CD8-positive, alpha-beta memory T cell (primary cell): ENCODE results near the gene NEDD8. TPM values are rescaled to one million over a fixed set of nuclear protein-coding genes. Genes with fewer than 3 reads are reported as not detected.
A peak's percentile ranks its signal among the peaks of the same experiment; 100 is the strongest.

ENCODE experiments used
- CTCF ChIA-PET: fragments of 350-600 bp; sonication (Branson Sonifier 250); formaldehyde crosslinking; loops from one replicate; lab custom pipeline; 2021; ENCODE audit warnings: antibody characterized with exemption; lab: Charles Lee
- POLR2A ChIA-PET: fragments of 350-600 bp; sonication (Branson Sonifier 250); formaldehyde crosslinking; loops from one replicate; lab custom pipeline; 2021; ENCODE audit warnings: antibody characterized with exemption; lab: Charles Lee
- DNase-seq, 5 donors: peaks; one replicate each; pipeline versions ENCODE4 v3.0.0 to v3.0.0-alpha.2; 2020 to 2022; ENCODE audit warnings: mixed read lengths in 1 of 5
- H3K27ac ChIP-seq: one replicate; pipeline ENCODE4 v1.7.0; 2013; ENCODE audit warnings: low read depth, mild to moderate bottlenecking, low read length, moderate library complexity
- H3K27me3 ChIP-seq: 2 replicates; pipeline ENCODE4 v1.7.0; 2013; ENCODE audit warnings: low read length, mild to moderate bottlenecking; ENCODE audit not compliant: insufficient read depth, poor library complexity, severe bottlenecking
- H3K36me3 ChIP-seq: 2 replicates; pipeline ENCODE4 v1.7.0; 2013; ENCODE audit warnings: mild to moderate bottlenecking, low read length, moderate library complexity; ENCODE audit not compliant: insufficient read depth
- H3K4me1 ChIP-seq: 2 replicates; pipeline ENCODE4 v1.7.0; 2013; ENCODE audit warnings: mild to moderate bottlenecking, low read length, moderate library complexity; ENCODE audit not compliant: insufficient read depth
- H3K4me3 ChIP-seq: 2 replicates; pipeline ENCODE4 v1.7.0; 2013; ENCODE audit warnings: mild to moderate bottlenecking, low read length
- H3K9me3 ChIP-seq: 2 replicates; pipeline ENCODE4 v1.7.0; 2013; ENCODE audit warnings: mild to moderate bottlenecking, low read length
- H3K27ac Mint-ChIP-seq, 8 donors: one replicate each; pipeline ENCODE4 v1.8.0; 2020 to 2021; ENCODE audit warnings: mixed read lengths in 8 of 8, mild to moderate bottlenecking in 6 of 8, inconsistent platforms in 3 of 8, moderate library complexity in 3 of 8
- H3K27me3 Mint-ChIP-seq, 2 donors: one replicate each; pipeline ENCODE4 v1.8.0; 2020 to 2021; ENCODE audit warnings: mixed read lengths in 2 of 2, mild to moderate bottlenecking in 1 of 2, moderate library complexity in 1 of 2
- H3K36me3 Mint-ChIP-seq, 3 donors: one replicate each; pipeline ENCODE4 v1.8.0; 2020 to 2021; ENCODE audit warnings: mixed read lengths in 3 of 3, inconsistent platforms in 1 of 3, mild to moderate bottlenecking in 1 of 3
- H3K4me1 Mint-ChIP-seq, 3 donors: one replicate each; pipeline ENCODE4 v1.8.0; 2020 to 2021; ENCODE audit warnings: mixed read lengths in 3 of 3, inconsistent platforms in 1 of 3, mild to moderate bottlenecking in 1 of 3
- H3K4me3 Mint-ChIP-seq, 7 donors: one replicate each; pipeline ENCODE4 v1.8.0; 2020 to 2021; ENCODE audit warnings: mixed read lengths in 7 of 7, mild to moderate bottlenecking in 6 of 7, moderate library complexity in 4 of 7, inconsistent platforms in 2 of 7
- H3K9me3 Mint-ChIP-seq, 5 donors: one replicate each; pipeline ENCODE4 v1.8.0; 2020 to 2022; ENCODE audit warnings: mixed read lengths in 5 of 5, mild to moderate bottlenecking in 3 of 5, moderate library complexity in 2 of 5, inconsistent platforms in 1 of 5
- polyA plus RNA-seq: library from polyadenylated mRNA; unstranded; fragments of 300-500 nt; fragmentation: Illumina TruSeq; gene quantifications from one replicate; pipeline ENCODE4 v1.2.3, GENCODE V29; 2021
- total RNA-seq, 2 experiments: library from RNA; stranded (reverse); gene quantifications; one replicate each; pipeline ENCODE4 v1.2.3, GENCODE V29; 2021

The NEDD8 gene
- total and polyA plus RNA-seq, 3 experiments from 2014 or later = 232 to 364 (median 240) TPM

GRCh38 chr14:24185741-24186140 is 46.4 kb downstream of the NEDD8 start:
- H3K4me3 ChIP-seq = no peak overlapping the region
- CTCF ChIA-PET = interaction anchor here (1.3 to 5.2 kb wide), 3 partner anchors 10 to 246 kb away, joined by 4 to 36 read pairs (median 6); partner anchors contain the start of genes IRF9 and TM9SF1
- Mint-ChIP-seq H3K4me3 (peak overlapping the region in 1 of 7 donors; percentile 24), H3K36me3 (peaks cover 0 to 70% (median 3%) of the 10 kb centered on the region in 3 donors), H3K4me1 (peaks cover 24 to 34% (median 29%) of the 10 kb centered on the region in 3 donors), H3K27ac (peak overlapping the region in 3 of 8 donors; percentile 58 to 99 (median 66)), H3K27me3 (no peaks in the 10 kb centered on the region), H3K9me3 (no peaks in the 10 kb centered on the region)
- H3K9me3 ChIP-seq = no peaks in the 10 kb centered on the region
- H3K27ac ChIP-seq = no peak overlapping the region
- H3K36me3 ChIP-seq = peaks cover 31% of the 10 kb centered on the region
- POLR2A ChIA-PET = interaction anchor here (0.6 to 1.2 kb wide), 2 partner anchors 10 to 27 kb away, joined by 3 read pairs; no protein-coding TSS in a partner anchor
- no peaks in the 10 kb centered on the region for H3K27me3 ChIP-seq
- DNase-seq = no peak
- peaks cover 25% of the 10 kb centered on the region for H3K4me1 ChIP-seq

- H3K36me3 ChIP-seq = peaks cover 37% of the 10 kb centered on the region
- Mint-ChIP-seq H3K9me3 (no peaks in the 10 kb centered on the region), H3K4me3 (peak overlapping the region in 1 of 7 donors; percentile 65), H3K36me3 (peaks cover 0 to 73% (median 4%) of the 10 kb centered on the region in 3 donors), H3K4me1 (peaks cover 24 to 33% (median 29%) of the 10 kb centered on the region in 3 donors), H3K27me3 (no peaks in the 10 kb centered on the region), H3K27ac (peak overlapping the region in 3 of 8 donors; percentile 18 to 99 (median 35))
- no peak overlapping the region for H3K27ac ChIP-seq
- H3K27me3 ChIP-seq = no peaks in the 10 kb centered on the region
- POLR2A ChIA-PET = interaction anchor here (1.2 kb wide), 1 partner anchor 11 kb away, joined by 3 read pairs; no protein-coding TSS in a partner anchor
- peaks cover 25% of the 10 kb centered on the region for H3K4me1 ChIP-seq
- no peak overlapping the region for H3K4me3 ChIP-seq
- no peak for DNase-seq
- H3K9me3 ChIP-seq = no peaks in the 10 kb centered on the region
- CTCF ChIA-PET = interaction anchor here (1.3 to 5.2 kb wide), 3 partner anchors 10 to 247 kb away, joined by 4 to 36 read pairs (median 6); partner anchors contain the start of genes IRF9 and TM9SF1
These were observed 47.1 kb downstream of the NEDD8 start for GRCh38 chr14:24185026-24185425.

- Mint-ChIP-seq H3K27me3 (no peaks in the 10 kb centered on the region), H3K27ac (peak overlapping the region in 2 of 8 donors; percentile 17 to 27), H3K4me1 (peaks cover 23 to 28% (median 27%) of the 10 kb centered on the region in 3 donors), H3K36me3 (peaks cover 0 to 78% (median 4%) of the 10 kb centered on the region in 3 donors), H3K4me3 (no peak overlapping the region), H3K9me3 (no peaks in the 10 kb centered on the region)
- no peak overlapping the region for H3K27ac ChIP-seq
- H3K4me3 ChIP-seq = no peak overlapping the region
- ChIA-PET POLR2A (no interaction called here), CTCF (interaction anchor here (0.6 to 2.4 kb wide), 4 partner anchors 11 to 74 kb away, joined by 3 to 6 read pairs (median 4); partner anchors contain the start of genes IRF9 and TM9SF1)
- DNase-seq = no peak
- H3K27me3 ChIP-seq = no peaks in the 10 kb centered on the region
- peaks cover 22% of the 10 kb centered on the region for H3K4me1 ChIP-seq
- H3K9me3 ChIP-seq = no peaks in the 10 kb centered on the region
- peaks cover 42% of the 10 kb centered on the region for H3K36me3 ChIP-seq
These were observed 47.8 kb downstream of the NEDD8 start for GRCh38 chr14:24184104-24184970.

GRCh38 chr14:24183014-24183481 is 49.1 kb downstream of the NEDD8 start:
- H3K36me3 Mint-ChIP-seq = peaks cover 0 to 87% (median 4%) of the 10 kb centered on the region in 3 donors
- peak overlapping the region in 1 of 8 donors; percentile 48 for H3K27ac Mint-ChIP-seq
- H3K9me3 Mint-ChIP-seq = no peaks in the 10 kb centered on the region
- no peak for DNase-seq
- no peaks in the 10 kb centered on the region for H3K27me3 Mint-ChIP-seq
- peaks cover 47% of the 10 kb centered on the region for H3K36me3 ChIP-seq
- no peak overlapping the region for H3K4me3 ChIP-seq
- H3K4me3 Mint-ChIP-seq = no peak overlapping the region
- POLR2A ChIA-PET = no interaction called here
- H3K4me1 ChIP-seq = peaks cover 13% of the 10 kb centered on the region
- CTCF ChIA-PET = interaction anchor here (1.6 kb wide), 1 partner anchor 22 kb away, joined by 6 read pairs; the partner anchor contains the start of gene IRF9
- no peaks in the 10 kb centered on the region for H3K9me3 ChIP-seq
- H3K27me3 ChIP-seq = no peaks in the 10 kb centered on the region
- H3K27ac ChIP-seq = no peak overlapping the region
- peaks cover 14 to 16% (median 16%) of the 10 kb centered on the region in 3 donors for H3K4me1 Mint-ChIP-seq

- H3K27ac Mint-ChIP-seq = peak overlapping the region in 4 of 8 donors; percentile 9 to 48 (median 31)
These were observed 49.9 kb downstream of the NEDD8 start for GRCh38 chr14:24182110-24182882.

GRCh38 chr14:24181371-24182077 is 50.6 kb downstream of the NEDD8 start:
- H3K36me3 ChIP-seq = peaks cover 44% of the 10 kb centered on the region
- CTCF ChIA-PET = interaction anchor here (1.0 to 2.7 kb wide), 4 partner anchors 18 to 250 kb away, joined by 3 to 16 read pairs (median 4); partner anchors contain the start of genes IRF9 and PSME2
- H3K9me3 Mint-ChIP-seq = no peaks in the 10 kb centered on the region
- H3K4me1 Mint-ChIP-seq = peaks cover 3 to 4% (median 3%) of the 10 kb centered on the region in 3 donors
- H3K27me3 ChIP-seq = no peaks in the 10 kb centered on the region
- H3K27ac ChIP-seq = no peak overlapping the region
- no peak overlapping the region for H3K4me3 ChIP-seq
- POLR2A ChIA-PET = no interaction called here
- no peak for DNase-seq
- H3K4me3 Mint-ChIP-seq = peak overlapping the region in 1 of 7 donors; percentile 84
- peak overlapping the region in 3 of 8 donors; percentile 17 to 86 (median 19) for H3K27ac Mint-ChIP-seq
- no peaks in the 10 kb centered on the region for H3K27me3 Mint-ChIP-seq
- H3K9me3 ChIP-seq = no peaks in the 10 kb centered on the region
- H3K36me3 Mint-ChIP-seq = peaks cover 0 to 96% (median 4%) of the 10 kb centered on the region in 3 donors
- H3K4me1 ChIP-seq = no peaks in the 10 kb centered on the region

More at GRCh38 chr14:24182110-24182882, 49.9 kb downstream of the NEDD8 start:
- Histone ChIP-seq H3K4me1 (peaks cover 5% of the 10 kb centered on the region), H3K27ac (no peak overlapping the region), H3K36me3 (peaks cover 47% of the 10 kb centered on the region), H3K27me3 (no peaks in the 10 kb centered on the region), H3K4me3 (no peak overlapping the region), H3K9me3 (no peaks in the 10 kb centered on the region)
- Mint-ChIP-seq H3K4me3 (no peak overlapping the region), H3K9me3 (no peaks in the 10 kb centered on the region), H3K4me1 (peaks cover 8 to 9% (median 9%) of the 10 kb centered on the region in 3 donors), H3K36me3 (peaks cover 0 to 89% (median 4%) of the 10 kb centered on the region in 3 donors), H3K27me3 (no peaks in the 10 kb centered on the region)
- ChIA-PET CTCF (interaction anchor here (1.0 to 2.7 kb wide), 2 partner anchors 21 to 36 kb away, joined by 3 to 16 read pairs; partner anchors contain the start of genes IRF9 and PSME2), POLR2A (no interaction called here)
- no peak for DNase-seq
